GM19397 (cell line): ENCODE results near the gene VSNL1.
"Not testable (repeated sequence)": the region's sequence is repeated elsewhere in the genome, so short reads cannot be mapped to it uniquely, and the experiment has no call there.

ENCODE experiments used
- ATAC-seq: cut with Tn5 transposase; IDR thresholded peaks from one replicate; pipeline ENCODE4 v1.9.1; 2021; ENCODE audit warnings: mild to moderate bottlenecking, moderate library complexity; ENCODE audit not compliant: unreplicated experiment

VSNL1 gene

DNA sequence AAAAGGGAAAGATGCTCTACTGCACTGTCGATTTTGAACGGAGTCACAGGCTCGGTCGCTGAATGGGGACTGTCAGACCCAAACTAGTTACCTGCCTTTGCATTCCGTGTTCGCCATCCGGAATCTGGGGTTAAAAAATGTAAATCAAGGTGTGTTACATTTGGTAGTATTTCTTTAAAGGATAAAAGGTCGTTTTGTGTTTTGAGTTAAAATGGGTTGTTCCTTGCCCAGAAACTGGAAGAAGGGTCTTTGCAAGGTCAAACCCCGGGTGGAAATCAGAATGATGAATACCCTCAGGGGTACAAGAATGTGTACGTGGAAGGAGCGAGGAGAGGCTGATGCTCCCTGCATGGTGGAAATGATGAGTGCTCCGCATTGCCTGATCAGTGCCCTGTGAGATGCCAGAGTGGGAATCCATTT, 1.0 kb downstream of the VSNL1 start:
- ATAC-seq = no peak

DNA sequence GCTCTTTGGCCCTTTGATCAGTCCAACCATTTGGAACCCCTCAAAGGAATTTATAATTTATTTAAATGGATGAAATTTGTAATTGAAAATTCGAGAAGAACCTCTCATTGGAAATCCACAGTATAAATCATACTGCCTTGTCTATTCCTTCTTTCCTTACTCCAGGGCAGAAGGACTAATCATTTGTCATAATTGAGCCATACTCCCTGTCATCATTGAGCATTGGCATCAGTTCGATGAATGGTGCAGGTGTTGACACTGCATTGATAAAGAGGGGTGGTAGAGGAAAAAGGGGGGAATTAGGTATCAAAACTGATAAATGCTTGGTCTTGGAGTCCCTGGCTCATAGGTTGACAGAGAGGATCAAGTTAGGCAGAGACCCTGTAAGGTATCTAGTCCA, 2.0 kb downstream of the VSNL1 start:
- ATAC-seq = no peak

GRCh38 chr2:17543131-17543660, 2.7 kb downstream of the VSNL1 start:
- ATAC-seq = no peak

DNA sequence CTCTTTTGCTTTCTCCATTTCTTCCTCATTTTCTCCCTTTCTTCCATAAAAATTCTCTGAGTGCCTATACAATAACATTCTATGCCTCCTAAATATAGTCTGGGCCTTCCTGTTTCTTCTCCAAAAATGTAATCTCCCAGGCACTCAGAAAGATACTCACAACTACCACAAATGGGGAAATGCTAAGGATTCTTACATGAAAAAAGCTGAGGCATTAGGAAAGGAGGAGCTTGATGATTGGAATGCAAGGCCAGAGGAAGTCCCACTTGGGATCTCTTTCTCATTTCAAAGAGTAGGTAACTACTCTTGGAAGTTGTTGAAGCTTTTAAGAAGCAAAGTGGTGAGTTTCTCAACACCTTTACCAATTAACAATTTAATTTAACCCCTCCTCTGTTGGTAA, 3.4 kb downstream of the VSNL1 start:
- no peak for ATAC-seq

DNA sequence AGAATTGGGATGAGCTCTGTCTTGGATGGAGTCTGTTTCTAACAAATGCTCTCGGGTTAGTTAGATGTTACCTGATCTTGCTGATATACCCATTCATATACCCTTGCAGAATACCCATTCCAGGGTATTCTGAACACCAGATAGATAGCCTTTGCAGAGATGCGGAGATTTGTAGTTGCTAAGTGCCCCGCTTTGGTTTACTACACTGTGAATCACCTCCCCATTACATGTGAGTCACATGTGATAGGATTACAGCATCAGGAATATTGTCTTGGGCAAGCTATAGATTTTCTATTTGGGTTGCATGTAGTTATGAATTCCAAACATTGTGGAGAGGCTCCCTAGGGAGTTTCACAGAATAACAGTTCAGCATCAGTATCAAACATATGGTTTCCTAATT, 3.8 kb downstream of the VSNL1 start:
- no peak for ATAC-seq

- no peak for ATAC-seq
These were observed 5.5 kb downstream of the VSNL1 start for GRCh38 chr2:17545680-17546613.

DNA sequence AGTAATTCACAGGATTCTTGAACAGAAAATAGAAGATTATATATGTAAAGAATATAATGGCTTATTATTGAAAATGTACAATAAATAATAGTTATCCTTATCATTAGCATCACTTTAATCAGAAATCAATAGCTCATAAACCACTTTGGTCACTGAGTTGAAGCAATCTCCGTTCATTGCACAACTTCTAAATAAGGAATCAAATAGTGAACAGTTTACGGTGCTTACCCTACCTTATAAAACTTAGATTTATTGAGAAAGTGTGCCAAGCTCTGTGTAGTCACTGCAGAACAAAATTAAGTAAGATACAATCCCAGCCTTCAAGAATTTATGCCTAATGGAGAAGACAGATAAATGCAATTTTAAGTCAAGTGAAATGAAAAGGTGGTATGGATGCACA, 6.7 kb downstream of the VSNL1 start:
- ATAC-seq = no peak

DNA sequence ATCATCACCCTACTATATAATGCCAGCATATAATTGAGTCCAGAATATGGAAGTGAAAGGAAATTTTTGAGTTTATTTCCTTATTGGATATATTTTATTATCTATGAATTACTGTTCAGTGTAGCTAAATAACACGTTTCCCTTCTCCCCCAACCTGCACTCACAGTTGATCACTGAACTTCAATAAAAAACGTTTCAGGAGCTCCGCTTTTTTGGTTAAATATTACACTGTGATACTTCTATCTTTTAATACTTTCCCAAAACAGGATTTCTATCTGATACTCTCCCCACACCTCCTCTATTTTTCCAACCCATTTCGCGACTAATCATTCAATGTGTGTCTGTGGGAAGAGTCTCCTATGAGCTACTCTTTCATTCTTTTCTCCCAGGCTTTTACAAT, 7.2 kb downstream of the VSNL1 start:
- no peak for ATAC-seq

GRCh38 chr2:17550907-17551306, 10.4 kb downstream of the VSNL1 start:
- ATAC-seq = no peak

GRCh38 chr2:17555150-17555549, 14.7 kb downstream of the VSNL1 start:
- no peak for ATAC-seq

- ATAC-seq = no peak
These were observed 17.1 kb downstream of the VSNL1 start for GRCh38 chr2:17557596-17557995.

- no peak for ATAC-seq
These were observed 17.6 kb downstream of the VSNL1 start for GRCh38 chr2:17558053-17558452.

DNA sequence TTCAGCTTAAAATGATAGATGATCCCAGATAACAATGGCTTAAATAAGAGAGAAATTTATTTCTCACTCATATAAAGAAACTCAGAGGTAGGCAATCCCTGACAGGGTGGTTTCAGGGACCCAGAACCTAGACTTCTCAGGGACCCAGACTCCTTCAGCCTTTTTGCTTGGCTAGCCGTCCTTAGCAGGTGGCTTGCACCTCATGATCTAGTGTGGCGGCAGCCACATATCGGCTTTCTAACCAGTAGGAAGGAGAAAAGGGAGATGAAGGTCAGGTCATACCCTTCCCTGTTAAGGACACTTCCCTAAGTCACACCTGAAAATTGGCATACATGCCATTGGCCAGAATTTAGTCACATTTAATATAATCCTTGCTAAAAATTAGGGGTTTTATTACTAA, 18.4 kb downstream of the VSNL1 start:
- ATAC-seq = no peak

DNA sequence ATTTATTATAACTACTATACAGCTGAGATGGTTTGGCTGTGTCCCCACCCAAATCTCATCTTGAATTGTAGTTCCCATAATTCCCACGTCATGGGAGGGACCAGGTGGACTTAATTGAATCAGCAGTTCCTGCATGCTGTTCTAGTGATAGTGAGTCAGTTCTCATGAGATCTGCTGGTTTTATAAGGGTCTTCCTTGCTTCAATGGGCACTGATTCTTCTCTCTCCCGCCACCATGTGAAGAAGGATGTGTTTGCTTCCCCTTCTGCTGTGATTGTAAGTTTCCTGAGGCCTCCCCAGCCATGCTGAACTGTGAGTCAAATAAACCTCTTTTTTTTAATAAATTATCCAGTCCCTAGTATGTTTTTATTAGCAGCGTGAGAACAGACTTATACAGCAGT, 25.2 kb downstream of the VSNL1 start:
- ATAC-seq = not testable (repeated sequence)

- ATAC-seq = no peak
These were observed 31.2 kb downstream of the VSNL1 start for GRCh38 chr2:17571681-17572080.

- no peak for ATAC-seq
These were observed 32.7 kb downstream of the VSNL1 start for GRCh38 chr2:17573085-17573803.

DNA sequence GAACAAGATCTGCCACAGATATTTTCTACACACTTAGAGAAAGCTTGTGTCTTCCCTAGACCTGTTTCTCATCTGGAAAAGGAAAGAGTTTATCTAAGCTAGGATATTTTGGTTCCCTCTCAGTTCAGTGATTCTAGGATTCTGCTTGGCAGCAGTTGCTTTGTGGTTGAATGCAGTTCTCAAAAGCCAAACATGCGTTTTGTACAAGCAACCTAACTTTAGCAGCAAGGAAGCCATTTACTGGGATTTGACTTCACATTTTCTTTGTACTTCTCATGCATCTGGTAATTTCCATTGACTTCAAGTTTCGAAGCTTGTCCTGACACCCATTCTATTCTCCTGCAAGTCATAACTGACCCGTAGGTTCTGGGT, 33.3 kb downstream of the VSNL1 start:
- ATAC-seq = no peak

DNA sequence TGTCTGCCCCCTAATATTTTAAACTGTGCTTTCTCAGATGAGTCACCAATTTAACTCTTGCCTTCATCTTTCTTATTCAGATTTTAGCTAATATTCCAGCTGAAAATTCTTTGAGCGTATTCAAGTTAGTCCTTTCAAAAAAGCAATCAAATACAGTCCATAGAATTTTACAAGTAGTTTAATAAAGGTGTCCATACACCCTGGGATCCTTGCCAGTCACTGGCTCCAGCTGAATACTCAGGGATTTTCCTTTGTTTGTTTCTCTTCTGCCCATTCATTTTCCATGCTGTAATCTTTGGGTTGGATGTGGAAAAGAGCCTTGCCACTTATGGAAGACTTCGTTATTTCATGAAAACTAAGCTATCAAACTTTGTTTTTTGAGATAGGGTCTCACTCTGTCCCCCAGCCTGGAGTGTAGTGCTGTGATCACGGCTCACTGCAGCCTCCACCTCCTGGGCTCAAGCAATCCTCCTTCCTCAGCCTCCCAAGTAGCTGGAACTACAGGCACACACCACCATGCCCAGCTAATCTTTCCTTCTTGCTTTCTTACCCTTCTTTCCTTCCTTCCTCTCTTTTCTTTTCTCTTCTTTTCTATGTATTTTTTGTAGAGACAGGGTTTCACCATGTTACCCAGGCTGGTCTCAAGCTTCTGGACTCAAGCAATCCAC, 34.0 kb downstream of the VSNL1 start:
- ATAC-seq = no peak

GRCh38 chr2:17576802-17577201, 36.3 kb downstream of the VSNL1 start:
- no peak for ATAC-seq

DNA sequence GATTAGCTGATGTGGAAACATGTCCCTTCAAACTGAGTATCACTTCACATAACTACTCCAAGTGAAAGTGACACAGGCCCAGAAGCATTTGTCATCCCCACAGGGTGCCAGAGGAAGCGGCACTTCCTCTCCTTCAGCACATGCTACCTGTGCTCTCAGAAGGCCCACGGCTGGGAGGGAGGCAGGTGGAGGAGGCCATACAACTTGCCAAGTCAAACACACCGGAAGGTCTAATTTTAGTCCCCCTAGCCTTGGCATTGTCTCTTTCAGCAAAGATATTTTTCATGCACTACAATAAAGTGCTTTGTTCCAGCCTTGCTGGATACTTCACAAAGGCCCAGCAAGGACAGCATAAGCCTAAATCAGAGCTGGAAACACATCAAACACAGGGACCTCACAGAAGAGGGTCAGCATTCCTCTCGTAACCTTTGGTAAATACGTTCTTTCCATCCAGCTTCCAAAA, 38.0 kb downstream of the VSNL1 start:
- no peak for ATAC-seq

DNA sequence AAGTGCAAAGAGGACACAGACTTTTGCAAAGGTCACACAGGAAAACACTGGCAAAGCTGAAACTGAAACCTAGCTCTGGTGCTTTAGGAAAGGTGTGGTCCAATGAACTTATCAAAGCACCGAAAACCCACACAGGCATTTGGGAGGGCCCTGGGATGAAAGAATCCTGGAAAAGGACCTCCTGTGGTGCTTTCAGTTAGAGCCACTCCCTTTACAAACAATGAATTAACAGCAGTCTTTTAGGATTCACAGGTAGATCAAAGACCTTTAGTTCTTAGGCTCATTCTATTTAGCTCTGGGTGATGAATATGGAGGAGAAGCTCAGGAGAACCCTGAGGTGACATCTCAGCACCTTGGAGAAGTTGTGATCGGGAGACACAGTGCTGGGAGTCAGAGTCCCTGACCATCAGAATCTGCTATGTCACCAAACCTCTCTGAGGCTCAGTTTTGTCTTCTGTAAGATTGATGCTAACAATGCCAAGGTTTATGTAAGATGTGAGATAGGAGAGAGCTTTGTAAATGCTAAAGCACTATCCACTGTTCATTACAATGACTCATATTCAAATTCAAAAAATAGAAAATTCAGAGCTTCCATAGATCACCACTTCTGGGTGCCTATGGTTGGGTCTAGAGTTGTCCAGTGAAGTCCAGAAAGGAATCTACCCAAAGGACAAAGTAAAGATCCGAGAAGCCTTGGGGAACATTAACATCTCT, 39.3 kb downstream of the VSNL1 start:
- ATAC-seq = no peak
